Pulmonary artery endothelial cell (primary cell): ENCODE data around the gene ADGRD2. TPM values are rescaled to one million over a fixed set of nuclear protein-coding genes. Genes with fewer than 3 reads are reported as not detected.

Experiments
- DNase-seq: peaks from one replicate; pipeline ENCODE4 v3.0.0-alpha.2; 2011; ENCODE audit warnings: low read depth, low spot score
- total RNA-seq: library from RNA; depleted of rRNA; stranded (reverse); fragments of >200 nt; gene quantifications from 2 replicates; pipeline ENCODE4 v1.2.3, GENCODE V29; 2014

Gene ADGRD2
- total RNA-seq, 1 donor from 2014 or later: not detected

- DNase-seq: no peak
Observed at GRCh38 chr9:124510650-124511425, 60.6 kb downstream of the ADGRD2 start.

- DNase-seq: no peak
Observed at GRCh38 chr9:124511426-124511840, 61.2 kb downstream of the ADGRD2 start.

GRCh38 chr9:124511891-124512805 is 61.9 kb downstream of the ADGRD2 start:
- DNase-seq: no peak

- no peak for DNase-seq
Observed at GRCh38 chr9:124512806-124513204, 62.6 kb downstream of the ADGRD2 start.

GRCh38 chr9:124513376-124513994 is 63.2 kb downstream of the ADGRD2 start:
- DNase-seq: no peak

- no peak for DNase-seq
Observed at GRCh38 chr9:124514125-124514524, 63.9 kb downstream of the ADGRD2 start.

- DNase-seq: no peak
Observed at GRCh38 chr9:124514874-124515273, 64.6 kb downstream of the ADGRD2 start.

- DNase-seq: no peak
Observed at GRCh38 chr9:124517600-124517999, 67.3 kb downstream of the ADGRD2 start.

GRCh38 chr9:124518116-124518515 is 67.9 kb downstream of the ADGRD2 start:
- no peak for DNase-seq

GRCh38 chr9:124520206-124520596 is 70.0 kb downstream of the ADGRD2 start:
- DNase-seq: no peak

GRCh38 chr9:124521142-124521541 is 70.9 kb downstream of the ADGRD2 start:
- DNase-seq: no peak

- DNase-seq: no peak
Observed at GRCh38 chr9:124522121-124523098, 72.2 kb downstream of the ADGRD2 start.

- no peak for DNase-seq
Observed at GRCh38 chr9:124526174-124526573, 75.9 kb downstream of the ADGRD2 start.

- DNase-seq: no peak
Observed at GRCh38 chr9:124527781-124528180, 77.5 kb downstream of the ADGRD2 start.

Other genes starting within 250 kb of the ADGRD2 start
- gene NEK6, start 192.5 kb upstream of the ADGRD2 start, total RNA-seq: 37.5 and 46.9 TPM in 2 replicates
- 260 and 325 TPM in 2 replicates for gene PSMB7, start 35.0 kb upstream of the ADGRD2 start, total RNA-seq
- not detected in 2 replicates for gene NR5A1, start 56.9 kb downstream of the ADGRD2 start, total RNA-seq